HT-29 (cell line): ENCODE measurements around the gene THSD7A. TPM values are rescaled to one million over a fixed set of nuclear protein-coding genes. Genes with fewer than 3 reads are reported as not detected.

Experiments
- DNase-seq: peaks from one replicate; pipeline ENCODE4 v3.0.0-alpha.2; 2015; ENCODE audit warnings: low spot score
- total RNA-seq: library from RNA; depleted of rRNA; stranded (reverse); fragments of >200 nt; shearing (Covaris generic); gene quantifications from 2 replicates; pipeline ENCODE4 v1.2.3, GENCODE V29; 2014

THSD7A gene
- total RNA-seq, 1 experiment from 2014 or later: not detected

DNA sequence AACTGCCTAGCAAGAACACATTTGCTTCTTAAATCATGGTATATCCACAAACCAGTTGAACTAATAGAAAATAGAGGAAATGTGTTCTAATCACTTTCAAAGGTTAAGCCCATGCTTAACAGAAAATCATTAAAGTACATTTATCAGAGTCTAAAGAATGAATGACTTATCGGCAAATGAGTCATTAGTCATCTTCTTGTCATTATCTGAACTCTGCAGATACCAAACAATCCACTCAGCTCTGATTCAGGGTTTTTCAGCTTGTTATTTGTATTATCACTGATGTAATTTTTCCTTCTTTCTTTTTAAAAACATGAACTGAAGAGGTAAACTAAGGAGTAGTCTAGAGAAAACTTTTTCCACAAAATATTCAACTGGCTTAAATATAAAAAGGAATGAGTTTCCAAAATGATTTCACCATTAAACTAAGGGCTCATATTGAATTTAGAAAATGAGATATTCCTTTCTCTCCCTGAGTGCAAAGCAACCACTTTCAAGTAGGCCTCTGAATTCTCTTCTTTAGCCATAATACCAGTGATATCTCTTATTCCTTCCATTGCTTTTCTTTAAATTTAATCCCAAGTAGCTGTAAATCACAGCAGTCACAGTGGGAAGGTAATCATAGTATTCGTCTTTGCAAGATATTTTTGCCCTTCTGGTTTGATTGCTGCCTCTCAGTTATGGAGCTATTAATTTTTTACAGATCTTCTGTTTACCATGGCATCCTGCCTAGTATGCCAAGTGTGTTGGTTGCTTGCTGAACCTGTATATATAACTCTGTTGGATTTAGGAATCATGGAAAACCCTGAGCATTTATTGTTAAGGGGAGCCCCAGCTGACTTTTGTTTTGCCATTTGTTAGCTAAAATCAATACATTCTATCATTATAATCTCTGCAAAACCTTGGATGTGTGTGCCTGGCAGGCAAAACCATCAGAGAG, 125.1 kb downstream of the THSD7A start:
- DNase-seq: peak; percentile 69

DNA sequence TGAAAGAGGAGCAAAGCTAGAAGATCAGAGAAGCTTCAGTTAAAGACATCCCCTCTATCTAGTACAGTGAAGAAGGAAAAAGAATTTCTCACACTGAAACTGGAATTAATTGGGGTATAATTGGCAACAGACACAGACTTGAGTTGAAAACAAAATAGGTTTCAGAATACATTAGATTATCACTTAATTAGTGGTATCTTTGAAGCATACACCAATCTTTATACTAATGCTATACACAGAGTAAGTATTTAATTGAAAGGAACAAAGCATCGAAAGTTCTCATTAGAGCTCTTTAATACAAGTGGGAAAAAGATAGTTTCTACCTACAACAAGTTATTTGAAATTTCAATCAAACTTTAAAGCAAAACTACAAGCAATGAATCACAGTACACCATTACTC, 128.2 kb downstream of the THSD7A start:
- no peak for DNase-seq

DNA sequence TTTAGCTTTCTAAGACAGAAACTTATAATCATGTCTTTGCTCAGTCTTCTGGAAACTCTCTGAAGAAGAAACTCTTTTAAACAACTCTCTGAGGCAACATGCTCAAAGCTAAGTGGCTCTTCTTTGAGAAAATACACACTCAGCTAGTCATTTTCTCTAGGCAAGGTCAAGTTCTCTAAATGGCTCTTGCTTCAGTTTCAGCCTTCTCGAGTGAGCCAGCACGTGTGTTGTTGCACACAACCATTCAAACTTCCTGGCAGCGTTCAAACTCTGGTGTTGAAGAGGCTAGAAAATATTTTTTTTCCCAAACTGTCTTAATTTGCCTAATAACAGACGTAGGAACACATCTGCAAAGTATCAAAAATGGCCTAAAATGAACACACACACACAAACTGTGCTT, 129.1 kb downstream of the THSD7A start:
- DNase-seq: no peak

DNA sequence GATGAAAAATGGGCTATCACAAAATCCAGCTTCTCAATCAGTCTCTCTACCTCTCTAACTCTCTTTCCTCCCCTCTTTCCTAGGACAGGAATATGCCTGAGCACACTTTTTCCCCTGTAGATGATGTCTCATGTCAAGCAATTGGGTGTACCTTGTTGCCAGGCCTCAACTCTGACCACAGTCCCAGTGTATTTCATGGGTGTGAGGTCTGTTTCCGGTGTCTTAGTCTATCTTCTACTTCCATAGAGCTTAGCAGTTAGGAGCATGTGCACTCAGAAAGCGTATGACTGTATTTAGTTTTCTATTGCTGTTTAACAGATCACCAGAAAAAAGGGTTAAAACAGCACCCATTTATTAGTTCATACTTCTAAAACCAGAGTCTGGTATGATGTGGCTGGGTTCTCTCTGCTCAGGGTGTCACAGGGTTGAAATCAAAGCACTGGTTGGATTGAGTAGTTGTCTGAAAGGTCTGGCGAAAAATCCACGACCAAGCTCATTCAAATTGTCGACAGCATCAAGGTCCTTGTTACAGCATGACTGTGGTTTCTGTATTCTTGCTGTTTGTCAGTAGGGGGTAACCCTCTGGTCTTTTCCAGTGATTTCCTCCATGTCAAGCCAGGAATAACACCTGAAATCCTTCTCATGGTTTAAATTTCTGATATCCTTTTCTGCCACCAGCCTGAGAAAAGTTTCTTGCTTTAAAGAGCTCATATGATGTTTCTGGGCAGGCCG, 130.0 kb downstream of the THSD7A start:
- DNase-seq: no peak

DNA sequence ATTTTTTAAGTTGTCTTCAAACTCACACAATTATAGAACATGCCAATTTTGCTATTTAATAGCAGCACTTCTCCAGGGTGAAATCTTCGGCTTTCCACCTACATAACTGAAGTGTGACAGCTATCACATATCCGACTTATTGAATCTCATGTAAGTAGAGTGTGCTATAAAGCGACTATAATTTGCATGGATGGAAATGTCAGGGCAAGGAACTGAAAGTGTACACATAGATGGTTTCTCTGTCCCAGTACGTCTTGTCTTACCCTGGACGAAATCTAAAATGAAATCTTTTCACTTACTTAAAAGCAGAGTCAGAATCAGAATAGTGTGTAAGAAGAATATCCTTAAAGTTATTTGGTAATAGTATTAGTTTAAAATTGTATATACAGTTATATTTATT, 132.3 kb downstream of the THSD7A start:
- no peak for DNase-seq

DNA sequence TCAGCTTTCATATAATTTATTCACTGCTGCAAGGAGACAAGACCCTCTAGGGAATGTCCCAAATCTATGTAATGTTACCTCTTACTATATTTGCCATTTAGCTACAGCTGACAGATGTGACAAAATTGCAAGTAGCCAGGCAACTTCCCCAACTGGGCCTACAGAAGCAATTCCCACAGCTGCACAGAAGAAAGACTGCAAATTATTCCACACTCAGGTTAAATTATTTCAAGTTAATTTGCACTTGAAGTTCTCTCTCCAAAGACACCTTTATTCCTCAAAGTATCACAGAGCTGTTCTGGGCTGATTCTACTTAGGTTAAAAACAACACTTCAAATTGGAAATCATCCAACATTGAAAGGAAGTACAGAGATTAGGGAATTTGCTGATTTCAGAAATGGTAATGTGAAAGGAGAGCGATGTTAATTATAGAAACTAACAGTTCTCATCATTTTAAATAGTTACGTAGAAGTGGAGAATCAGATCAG, 133.6 kb downstream of the THSD7A start:
- DNase-seq: no peak

DNA sequence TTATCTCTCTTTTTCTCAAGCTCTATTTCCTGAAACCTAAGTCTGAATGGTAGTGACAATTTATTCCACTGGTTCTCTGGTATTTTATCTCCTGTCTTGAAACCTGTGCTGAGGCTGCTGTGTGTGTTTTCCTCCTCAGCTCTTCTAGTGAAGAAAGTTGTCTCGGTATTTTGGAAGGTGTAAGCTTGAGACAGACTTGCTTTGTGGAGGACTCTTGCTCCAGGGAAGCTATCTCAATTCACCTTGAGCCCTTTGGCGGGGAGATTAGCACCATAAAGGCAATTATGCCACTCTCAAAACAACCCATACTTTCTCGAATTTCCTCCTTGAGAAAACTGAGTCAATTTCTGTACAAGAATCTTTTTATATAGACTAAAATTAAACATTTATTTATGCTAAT, 141.6 kb downstream of the THSD7A start:
- DNase-seq: no peak

DNA sequence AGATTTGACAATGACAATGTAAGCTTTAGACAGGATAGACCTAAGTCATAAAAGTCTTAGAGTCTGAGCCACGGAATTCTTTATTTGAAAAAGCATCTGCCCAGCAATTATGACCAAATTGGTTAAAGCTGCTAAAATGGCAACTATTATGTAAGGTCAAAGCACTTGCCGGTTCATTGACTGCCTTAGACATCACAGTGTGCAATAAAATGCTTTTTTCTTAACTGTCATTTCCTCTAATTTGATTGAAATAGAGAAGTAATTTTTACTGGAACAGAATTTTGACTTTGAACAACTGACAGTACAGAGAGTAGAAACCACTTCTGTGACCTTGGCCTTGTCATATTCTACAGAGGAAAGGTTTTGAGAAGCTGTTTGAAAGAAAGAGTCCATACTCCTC, 142.9 kb downstream of the THSD7A start:
- DNase-seq: no peak

DNA sequence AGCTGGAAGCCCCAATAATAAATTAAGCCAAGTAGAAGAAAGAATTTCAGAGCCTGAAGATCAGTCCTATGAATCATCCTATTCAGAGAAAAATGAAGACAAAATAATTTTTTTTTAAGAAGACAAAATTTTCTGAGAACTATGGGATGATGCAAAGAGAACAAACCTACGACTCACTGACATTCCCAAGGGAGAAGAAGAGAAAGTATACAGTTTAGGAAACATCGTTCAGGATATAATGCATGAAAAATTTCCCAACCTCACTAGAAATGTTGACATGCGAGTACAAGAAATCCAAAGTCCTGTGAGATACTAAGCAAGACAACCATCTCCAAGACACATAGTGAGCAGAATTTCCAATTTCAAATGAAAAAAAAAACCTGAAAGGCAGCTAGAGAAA, 150.5 kb downstream of the THSD7A start:
- no peak for DNase-seq

DNA sequence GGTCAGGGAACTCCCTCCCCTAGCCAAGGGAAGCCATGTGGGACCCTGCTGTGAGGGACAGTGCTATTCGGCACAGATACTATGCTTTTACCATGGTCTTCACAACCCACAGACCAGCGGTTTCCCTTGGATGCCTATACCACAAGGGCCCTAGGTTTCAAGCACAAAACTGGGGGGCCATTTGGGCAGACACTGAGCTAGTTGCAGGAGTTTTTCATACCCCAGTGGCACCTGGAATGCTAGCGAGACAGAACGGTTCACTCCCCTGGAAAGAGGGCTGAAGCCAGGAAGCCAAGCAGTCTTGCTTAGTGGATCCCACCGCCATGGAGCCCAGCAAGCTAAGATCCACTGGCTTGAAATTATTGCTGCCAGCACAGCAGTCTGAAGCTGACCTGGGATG, 156.8 kb downstream of the THSD7A start:
- no peak for DNase-seq

DNA sequence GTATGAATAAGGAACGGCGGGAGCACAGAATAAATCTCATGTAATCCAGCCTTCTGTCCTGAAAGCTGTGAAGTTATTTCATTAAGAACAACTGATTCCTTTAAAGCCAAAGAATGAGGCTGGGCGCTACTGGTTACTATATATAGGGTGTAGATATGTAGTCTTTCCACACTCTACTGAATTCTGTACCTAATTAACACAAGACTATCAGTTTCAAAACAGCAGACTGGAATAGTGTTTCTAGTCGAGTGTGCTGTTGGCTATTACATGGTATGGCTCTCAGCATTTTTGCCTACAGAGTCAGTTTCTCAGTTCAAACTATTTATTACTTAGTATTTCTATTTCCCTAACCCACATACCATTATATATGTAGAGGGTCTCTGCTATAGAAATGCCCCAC, 163.3 kb downstream of the THSD7A start:
- no peak for DNase-seq

DNA sequence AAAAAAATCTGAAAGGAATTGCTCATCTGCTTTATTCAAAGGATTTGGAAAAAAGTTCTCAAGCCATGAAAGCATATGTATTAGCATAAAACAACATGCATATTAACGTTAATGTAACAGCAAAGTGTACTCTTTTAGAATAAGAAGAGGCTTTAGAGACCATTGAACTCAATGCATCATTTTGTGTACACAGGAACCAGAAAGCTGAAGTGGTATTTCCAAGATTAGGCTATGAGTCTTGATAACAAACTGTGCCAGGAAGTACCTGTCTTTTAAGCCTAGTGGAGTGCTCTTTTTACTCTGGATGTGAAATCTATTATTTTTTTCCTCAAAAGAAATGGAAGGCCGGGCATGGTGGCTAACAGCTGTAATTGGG, 164.2 kb downstream of the THSD7A start:
- DNase-seq: no peak

DNA sequence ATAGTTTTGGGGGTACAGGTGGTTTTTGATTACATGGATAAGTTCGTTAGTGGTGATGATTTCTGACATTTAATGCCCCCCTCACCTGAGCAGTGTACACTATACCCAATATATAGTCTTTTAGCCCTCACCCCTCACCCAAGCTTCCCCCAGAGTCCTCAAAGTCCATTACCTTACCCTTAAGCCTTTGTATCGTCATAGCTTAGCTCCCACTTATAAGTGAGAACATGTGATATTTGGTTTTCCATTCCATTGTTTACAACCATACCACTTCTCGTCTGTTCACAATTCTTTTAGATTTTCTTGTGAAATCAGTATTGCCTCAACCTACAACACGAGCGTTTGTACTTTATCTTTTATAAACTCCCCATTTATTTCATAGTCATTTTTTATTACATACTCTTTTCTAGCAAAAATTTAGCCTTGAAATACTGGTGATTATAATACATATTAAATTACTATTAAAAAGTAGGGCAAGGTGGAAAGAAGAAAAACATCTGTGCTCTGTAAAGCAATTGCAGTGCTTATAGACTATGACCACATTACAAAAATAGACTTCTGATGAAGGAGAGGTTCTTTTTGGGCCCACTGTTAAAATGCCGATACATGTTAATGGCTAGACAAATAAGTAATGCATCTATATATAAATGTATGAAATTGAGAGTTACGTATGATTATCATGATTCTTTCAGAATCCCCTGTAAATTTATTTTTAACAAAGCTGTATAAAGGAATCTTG, 164.8 kb downstream of the THSD7A start:
- no peak for DNase-seq

DNA sequence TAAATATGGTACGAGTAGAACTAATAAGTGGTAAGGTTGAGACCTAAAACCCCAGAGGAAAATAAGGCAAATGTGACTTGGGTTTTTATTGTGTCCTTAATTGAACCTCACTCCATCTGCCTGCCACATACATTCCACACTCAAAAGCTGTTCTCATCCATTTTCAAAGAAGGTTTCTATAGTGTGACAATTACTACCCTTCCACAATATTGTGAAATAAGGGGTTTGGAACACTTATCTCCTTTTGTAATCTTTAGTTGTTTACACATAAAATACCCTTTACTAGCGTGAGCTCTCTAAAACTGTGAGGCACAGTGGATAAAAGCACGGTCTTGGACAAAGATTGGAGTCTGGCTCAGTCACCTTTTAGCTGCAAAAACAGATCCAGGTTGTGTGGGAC, 166.6 kb downstream of the THSD7A start:
- DNase-seq: no peak

DNA sequence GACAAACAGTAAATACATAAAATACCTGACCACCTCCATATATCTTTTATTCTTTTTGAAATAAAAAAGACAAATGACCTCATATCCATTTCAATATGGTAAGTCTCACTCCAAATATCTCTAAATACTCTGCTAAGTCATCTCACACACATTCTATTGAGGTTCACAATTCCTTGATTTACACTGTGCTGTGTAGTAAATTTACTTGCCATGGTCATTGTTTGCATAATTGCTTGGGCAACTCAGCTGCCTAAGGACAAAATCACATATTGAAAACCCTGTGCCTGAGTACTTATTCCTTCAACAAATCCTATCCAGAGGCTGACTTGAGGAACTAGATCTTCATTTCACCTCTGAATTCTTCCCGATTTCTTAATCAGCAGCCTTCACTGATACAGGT, 176.4 kb downstream of the THSD7A start:
- DNase-seq: no peak

DNA sequence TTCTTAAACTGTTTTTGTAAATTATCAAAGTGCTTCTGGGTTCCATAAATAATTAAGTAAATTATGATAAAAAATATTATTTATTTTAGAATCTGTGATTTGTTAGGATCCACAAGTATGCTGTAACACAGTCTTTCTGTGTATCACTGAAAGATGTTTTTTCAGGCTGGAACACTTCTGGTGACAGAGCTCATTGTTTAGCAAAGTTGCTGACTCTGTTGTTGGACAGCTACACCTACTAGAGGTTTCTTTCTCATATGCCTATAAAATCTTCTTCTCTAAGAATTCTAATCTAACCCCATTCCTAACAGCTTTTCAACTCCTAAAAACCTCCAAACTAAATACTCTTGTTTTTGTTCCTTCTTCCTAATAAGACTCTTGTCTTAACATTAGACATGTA, 176.8 kb downstream of the THSD7A start:
- DNase-seq: no peak

DNA sequence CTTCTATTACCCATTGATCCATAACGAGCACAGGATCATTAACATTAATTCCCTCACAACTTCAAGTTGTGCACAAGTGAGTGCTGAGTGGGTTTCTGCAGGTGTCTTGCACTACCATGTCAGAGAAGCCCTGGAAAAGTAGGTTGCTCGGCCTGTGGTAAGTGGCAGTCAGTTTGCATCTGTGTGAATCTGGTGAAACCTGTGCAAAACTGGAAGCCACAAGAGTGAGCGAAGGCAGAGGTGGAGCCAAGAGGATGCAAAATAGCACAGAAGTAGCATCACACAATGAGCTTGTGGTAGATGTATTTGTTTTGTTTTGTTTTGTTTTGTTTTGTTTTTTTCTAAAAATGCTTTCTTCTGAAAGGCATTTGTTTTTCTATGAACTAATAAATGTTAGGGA, 181.5 kb downstream of the THSD7A start:
- no peak for DNase-seq

DNA sequence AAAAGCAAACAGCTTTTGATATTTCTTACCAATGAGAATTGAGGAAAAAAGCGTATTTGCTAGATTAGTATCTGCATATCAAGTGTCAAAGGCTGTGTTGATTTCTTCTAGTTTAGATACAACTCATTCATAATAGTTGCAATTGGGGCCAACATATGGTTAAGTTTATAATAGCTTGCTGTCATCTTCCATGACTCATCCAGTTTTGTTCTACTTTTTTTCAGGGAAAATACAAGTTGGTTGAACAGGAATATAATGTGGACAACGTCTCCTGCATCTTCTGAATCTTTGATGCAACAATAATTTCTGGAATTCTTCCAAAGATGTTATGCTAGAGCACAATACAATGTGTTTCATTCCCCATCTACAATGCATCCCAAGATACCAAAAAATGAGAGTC, 182.0 kb downstream of the THSD7A start:
- no peak for DNase-seq

DNA sequence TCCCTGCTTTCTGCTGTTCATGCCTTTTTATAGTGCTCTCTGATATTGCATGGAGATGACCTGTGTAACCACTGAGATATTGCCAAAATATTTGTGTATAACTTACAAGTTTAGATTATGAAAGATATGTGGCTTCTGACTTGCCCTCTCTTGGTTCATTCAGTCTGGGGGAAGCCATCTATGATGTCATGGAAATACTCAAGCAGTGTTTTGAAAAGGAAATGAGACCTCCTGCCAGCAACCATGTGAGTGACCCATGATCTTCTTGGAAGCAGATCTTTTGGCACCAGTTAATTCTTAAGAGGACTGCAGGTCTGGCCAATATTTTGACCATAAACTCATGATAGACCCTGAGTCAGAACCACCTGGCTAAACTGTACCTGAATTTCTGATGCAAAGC, 183.0 kb downstream of the THSD7A start:
- no peak for DNase-seq

DNA sequence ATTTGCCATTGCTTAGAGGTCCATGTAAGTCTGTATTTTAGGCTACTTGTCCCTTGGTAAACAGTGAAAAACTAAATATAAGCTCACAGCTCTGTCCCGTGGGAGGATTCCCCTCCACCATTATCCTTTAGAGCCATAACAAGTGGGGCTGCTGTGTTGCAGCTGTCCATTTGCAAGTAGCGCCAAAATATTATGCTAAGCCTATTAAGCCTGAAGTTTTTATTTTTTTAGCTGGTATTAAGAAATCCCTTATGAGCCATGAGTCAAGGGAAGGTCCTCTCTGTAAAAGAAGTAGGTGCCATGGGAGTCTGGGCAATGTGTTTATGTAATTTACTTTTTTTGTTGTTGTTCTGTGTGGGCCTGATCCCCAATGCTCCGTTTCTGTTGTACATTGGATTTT, 183.9 kb downstream of the THSD7A start:
- DNase-seq: no peak

DNA sequence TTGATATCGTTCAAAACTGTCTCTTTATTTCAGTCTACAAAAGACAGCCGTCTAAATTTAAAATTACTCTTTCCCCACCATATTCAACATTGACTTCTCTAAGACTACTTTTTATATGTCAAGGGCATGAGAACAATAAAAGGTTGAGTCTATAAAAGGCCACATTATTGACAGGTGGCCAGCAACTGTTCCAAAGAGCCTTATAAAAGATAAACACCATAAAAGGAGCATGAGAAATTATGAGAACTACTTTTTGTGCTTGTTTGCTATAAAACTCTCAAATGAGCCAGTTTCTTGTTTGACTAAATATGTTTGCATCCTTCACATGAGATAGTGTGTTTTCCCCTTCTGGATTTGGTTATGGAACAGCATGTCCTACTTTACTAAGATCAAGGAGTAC, 189.2 kb downstream of the THSD7A start:
- no peak for DNase-seq

DNA sequence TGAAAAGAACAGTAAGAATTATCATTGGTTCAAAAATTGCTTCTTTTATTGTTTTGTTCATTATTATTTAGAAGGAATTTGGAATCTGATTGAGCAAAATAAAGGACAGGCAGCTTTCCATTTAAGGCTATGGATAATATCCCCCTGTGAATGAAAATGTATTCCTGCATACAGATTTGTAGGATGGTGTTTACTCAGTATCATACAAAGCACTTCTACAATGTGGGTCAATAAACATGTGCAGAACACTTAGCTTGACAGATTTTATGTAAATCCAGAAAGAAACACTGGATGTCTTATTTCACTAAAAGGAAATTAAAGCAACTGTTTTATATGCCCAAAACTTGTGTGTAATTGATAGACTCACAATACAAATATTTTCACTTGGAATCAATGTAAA, 189.7 kb downstream of the THSD7A start:
- DNase-seq: no peak
